ENCODE data around the gene FAM107A. TPM values are rescaled to one million over a fixed set of nuclear protein-coding genes. Genes with fewer than 3 reads are reported as not detected.

FAM107A gene
- total and polyA plus RNA-seq, 9 of the 15 experiments (the other 6 are each of a cell fraction or from before 2014, with no cell fraction given): 0.07 TPM; not detected in 8

GRCh38 chr3:58588030-58588614, 10.9 kb upstream of the FAM107A start:
- H3K4me1 ChIP-seq (replicated peaks in 1 of 2; ENCODE audit: control insufficient read depth in 2 of 2, insufficient read depth in 2 of 2, low read length in 2 of 2): peaks cover 0 to 12% of the 10 kb centered on the region in 2 experiments; a peak in 3 of 5 replicates
- H2AFZ ChIP-seq (ENCODE audit: low read depth, low read length): no peak overlapping the region
- H3K9me1 ChIP-seq (ENCODE audit: control insufficient read depth, insufficient read depth, low read length): no peaks in the 10 kb centered on the region
- no peak overlapping the region for H3K4me2 ChIP-seq (ENCODE audit: insufficient read depth, low read length)
- H3K27me3 ChIP-seq (ENCODE audit: control insufficient read depth in 2 of 2, insufficient read depth in 2 of 2, low read length in 2 of 2): peaks cover 9 to 50% of the 10 kb centered on the region in 2 experiments; a peak in 4 of 5 replicates
- no peaks in the 10 kb centered on the region for H3K79me2 ChIP-seq (ENCODE audit: control insufficient read depth, insufficient read depth, low read length)
- 4% methylated on average over 3 of the region's 3 CpGs for WGBS (ENCODE audit: insufficient coverage, low coverage, missing lambda C conversion rate)
- peaks cover 5% of the 10 kb centered on the region; the same call in 1 of the 2 replicates for H4K20me1 ChIP-seq (replicated peaks; ENCODE audit: control insufficient read depth, insufficient read depth, low read length)
- ChIA-PET CTCF (ENCODE audit: low intra/inter-chr PET ratio) (no interaction called here), POLR2A (interaction anchor here (0.5 to 0.7 kb wide), 2 partner anchors 15 to 28 kb away, joined by 3 to 5 read pairs; no protein-coding TSS in a partner anchor)
- in situ Hi-C loops (cut with MboI): no loop called here
- intact Hi-C loops (cut with micrococcal nuclease): no loop called here
- FAIRE-seq (no peak), ATAC-seq (peak; percentile 30; the same call in 1 of the 3 replicates), DNase-seq (ENCODE audit: extremely low read depth in 1 of 4, low spot score in 3 of 4) (peak; percentile 16 to 29 (median 23))
- no peaks in the 10 kb centered on the region for H3K9me3 ChIP-seq (replicated peaks; ENCODE audit: control insufficient read depth, insufficient read depth, low read depth, low read length)
- no TSS peak for BruUV-seq (replicated peaks)
- no peak overlapping the region for H3K27ac ChIP-seq (ENCODE audit: extremely low read depth, low read depth, low read length)
- H3K9ac ChIP-seq (ENCODE audit: insufficient read depth in 1 of 2, low read depth in 2 of 2, low read length in 2 of 2): no peak overlapping the region
- no peaks in the 10 kb centered on the region for H3K36me3 ChIP-seq (ENCODE audit: control insufficient read depth, insufficient read depth, low read length)
- H3K4me3 ChIP-seq: no peak overlapping the region
- TF ChIP-seq CBX2 (IDR thresholded peaks at IDR 0.05; ENCODE audit: insufficient read depth, low read length, poor library complexity, severe bottlenecking) (no peak), ZNF431 (CRISPR knock-in tag; IDR thresholded peaks at IDR 0.05) (no peak), POLR2H (tag; IDR thresholded peaks at IDR 0.05; ENCODE audit: low read depth) (no peak), EP400 (IDR thresholded peaks at IDR 0.05) (no peak), REST (IDR thresholded peaks at IDR 0.05; ENCODE audit: borderline replicate concordance) (peak; percentile 97), REST (CRISPR knock-in tag; IDR thresholded peaks at IDR 0.05; ENCODE audit: low read depth) (peak; percentile 91), LARP7 (IDR thresholded peaks at IDR 0.05) (no peak), ZNF277 (CRISPR knock-in tag; IDR thresholded peaks at IDR 0.05; ENCODE audit: borderline replicate concordance) (no peak), TBP (optimal IDR thresholded peaks at IDR 0.05; ENCODE audit: low read depth, low read length) (no peak), ZNF449 (CRISPR knock-in tag; IDR thresholded peaks at IDR 0.05) (no peak), ESRRB (CRISPR knock-in tag; IDR thresholded peaks at IDR 0.05; ENCODE audit: borderline replicate concordance) (no peak), MIER1 (IDR thresholded peaks at IDR 0.05; ENCODE audit: low read depth) (peak; percentile 88)
